ENCODE results near the gene SELPLG.

GRCh38 chr12:108679106-108679681, 45.5 kb upstream of the SELPLG start:
- TF ChIP-seq CTCF (conservative IDR thresholded peaks at IDR 0.05; ENCODE audit: low read length): no peak
- no peak for TF ChIP-seq EZH2phosphoT487 (IDR thresholded peaks at IDR 0.05; ENCODE audit: borderline replicate concordance)
